Choroid plexus epithelial cell (primary cell): ENCODE measurements around the gene ASB9.

Source experiments
- DNase-seq: peaks from one replicate; pipeline ENCODE4 v3.0.0-alpha.2; 2010; ENCODE audit warnings: low read depth
- H3K4me3 ChIP-seq: 2 replicates; pipeline ENCODE4 v1.5.1; 2011; ENCODE audit warnings: low read depth, mild to moderate bottlenecking, control low read depth, low read length, moderate library complexity
- TF ChIP-seq, protein P1 (sequence below): conservative IDR thresholded peaks from 2 replicates; pipeline ENCODE4 v1.5.1; 2011; ENCODE audit warnings: low read depth, mild to moderate bottlenecking, control low read depth, inconsistent platforms, low read length, moderate library complexity

ASB9 gene

DNA sequence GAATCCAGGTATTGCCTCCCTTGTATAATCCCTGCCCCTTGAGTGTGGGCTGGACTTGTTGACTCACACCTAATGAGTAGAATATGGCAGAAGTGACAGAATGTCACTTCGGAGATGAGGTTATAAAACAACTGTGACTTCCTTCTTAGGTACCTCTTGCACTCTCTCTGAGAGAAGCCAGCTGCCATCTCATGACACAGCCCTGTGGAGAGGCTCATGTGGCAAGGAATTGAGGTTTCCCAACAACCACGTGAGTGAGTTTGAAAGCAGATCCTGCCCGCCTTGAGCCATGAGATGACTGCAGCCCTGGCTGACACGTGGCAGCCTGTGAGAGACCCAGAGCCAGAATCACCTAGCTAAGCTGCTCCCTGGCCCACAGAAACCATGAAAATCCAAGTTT lies 32.0 kb upstream of the ASB9 start:
- H3K4me3 ChIP-seq: no peak overlapping the region
- DNase-seq: peak; percentile 27
- TF ChIP-seq, protein P1, sequence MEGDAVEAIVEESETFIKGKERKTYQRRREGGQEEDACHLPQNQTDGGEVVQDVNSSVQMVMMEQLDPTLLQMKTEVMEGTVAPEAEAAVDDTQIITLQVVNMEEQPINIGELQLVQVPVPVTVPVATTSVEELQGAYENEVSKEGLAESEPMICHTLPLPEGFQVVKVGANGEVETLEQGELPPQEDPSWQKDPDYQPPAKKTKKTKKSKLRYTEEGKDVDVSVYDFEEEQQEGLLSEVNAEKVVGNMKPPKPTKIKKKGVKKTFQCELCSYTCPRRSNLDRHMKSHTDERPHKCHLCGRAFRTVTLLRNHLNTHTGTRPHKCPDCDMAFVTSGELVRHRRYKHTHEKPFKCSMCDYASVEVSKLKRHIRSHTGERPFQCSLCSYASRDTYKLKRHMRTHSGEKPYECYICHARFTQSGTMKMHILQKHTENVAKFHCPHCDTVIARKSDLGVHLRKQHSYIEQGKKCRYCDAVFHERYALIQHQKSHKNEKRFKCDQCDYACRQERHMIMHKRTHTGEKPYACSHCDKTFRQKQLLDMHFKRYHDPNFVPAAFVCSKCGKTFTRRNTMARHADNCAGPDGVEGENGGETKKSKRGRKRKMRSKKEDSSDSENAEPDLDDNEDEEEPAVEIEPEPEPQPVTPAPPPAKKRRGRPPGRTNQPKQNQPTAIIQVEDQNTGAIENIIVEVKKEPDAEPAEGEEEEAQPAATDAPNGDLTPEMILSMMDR: no peak

DNA sequence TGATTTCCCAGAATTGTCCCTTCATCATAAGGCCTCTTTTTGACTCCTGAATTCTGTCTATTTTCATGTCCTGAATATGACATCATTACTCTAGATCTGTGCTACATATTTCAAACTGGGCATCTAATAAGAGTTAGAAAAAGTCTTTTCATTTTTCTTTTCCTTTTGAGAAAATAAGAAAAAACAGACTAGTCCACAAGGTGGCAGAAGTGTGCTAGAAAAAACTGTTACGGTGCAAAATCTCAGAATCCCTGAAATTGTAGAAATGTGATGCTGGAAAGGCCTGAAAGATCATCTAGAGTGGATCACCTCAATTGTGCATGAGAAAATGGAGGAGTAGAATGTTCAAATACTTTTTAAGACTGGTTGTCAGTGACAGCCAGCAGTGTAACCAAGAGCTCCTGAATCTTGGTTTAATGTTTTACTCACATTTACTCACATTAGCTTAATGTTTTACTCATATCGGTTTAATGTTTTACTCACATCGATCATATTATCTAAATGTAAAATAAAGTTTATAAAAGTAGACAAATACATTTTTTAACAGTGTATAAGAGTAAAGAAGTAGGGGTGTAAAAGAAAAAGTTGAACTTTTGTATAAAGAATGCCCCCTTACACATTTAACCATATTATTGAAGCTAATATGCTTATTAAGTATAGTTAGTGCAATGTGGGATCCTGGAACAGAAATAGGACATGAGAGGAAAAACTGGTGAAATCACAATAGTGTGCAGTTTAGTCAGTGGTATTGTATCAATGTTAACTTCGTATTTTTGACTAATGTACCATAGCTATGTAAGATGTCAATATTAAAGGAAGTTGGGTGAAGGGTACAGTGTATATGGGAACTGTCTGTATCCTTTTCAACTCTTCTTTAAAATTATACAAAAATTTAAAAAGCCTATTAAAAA lies 30.3 kb upstream of the ASB9 start:
- TF ChIP-seq, protein P1: peak; percentile 46
- no peak overlapping the region for H3K4me3 ChIP-seq
- peak; percentile 38 for DNase-seq

DNA sequence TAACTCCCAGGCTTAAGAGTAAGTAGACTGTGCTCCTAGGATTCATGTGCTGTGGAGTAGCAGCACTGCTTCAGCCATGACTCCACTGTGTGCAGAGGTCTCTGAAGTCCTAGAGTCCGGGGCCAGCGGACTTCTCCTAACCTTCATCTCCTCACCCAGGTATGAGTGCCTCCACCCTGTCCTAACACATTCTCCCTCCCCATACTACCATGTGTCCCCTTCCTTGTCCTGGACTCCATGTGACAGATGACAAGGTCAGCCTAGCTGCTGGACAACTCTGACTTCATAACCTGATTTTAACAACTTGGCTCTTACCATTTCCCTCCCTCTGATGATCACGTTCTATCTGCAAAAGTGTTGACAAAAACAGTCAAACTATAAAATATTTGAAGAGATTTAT lies 28.9 kb upstream of the ASB9 start:
- TF ChIP-seq, protein P1: no peak
- no peak for DNase-seq

DNA sequence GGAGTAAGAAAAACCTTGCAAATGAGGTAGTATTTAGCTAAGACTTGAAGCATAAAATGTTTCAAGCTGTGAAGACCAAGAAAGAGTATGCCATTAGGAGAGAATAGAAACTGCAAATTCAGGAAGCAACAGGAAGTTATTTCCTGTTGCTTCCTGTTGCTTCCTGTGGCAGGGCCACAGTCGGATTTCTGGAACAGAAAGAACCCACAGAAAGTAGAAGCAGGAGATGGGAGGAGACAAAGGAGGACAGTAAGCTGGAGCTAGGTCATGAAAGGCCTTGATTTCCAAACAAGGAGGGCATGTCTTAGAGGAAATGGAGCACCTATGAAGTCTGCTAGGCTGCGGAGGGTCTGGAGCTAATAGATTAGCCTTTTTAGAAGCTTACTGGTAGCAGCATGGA lies 28.3 kb upstream of the ASB9 start:
- no peak overlapping the region for H3K4me3 ChIP-seq
- DNase-seq: no peak
- TF ChIP-seq, protein P1: no peak

More for the DNA sequence above, 28.9 kb upstream of the ASB9 start:
- H3K4me3 ChIP-seq: no peak overlapping the region

DNA sequence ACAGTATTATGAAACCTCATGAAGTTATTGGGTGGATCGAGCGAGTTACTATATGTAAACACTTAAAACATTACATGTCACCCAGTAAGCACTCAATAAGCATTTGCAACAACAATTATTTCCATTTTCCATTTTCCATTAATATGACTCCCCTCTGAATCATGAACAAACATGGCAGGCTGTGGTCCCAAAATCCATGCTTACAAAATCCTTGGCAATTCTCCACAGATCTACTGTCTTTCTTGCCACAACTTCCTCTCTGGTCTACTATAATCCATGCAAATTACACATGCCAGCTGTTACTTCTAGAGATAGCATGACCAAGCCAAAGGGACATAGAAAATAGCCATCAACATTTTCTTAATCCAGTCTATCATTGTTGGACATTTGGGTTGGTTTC lies 23.6 kb upstream of the ASB9 start:
- H3K4me3 ChIP-seq: no peak overlapping the region
- TF ChIP-seq, protein P1: no peak
- DNase-seq: no peak

DNA sequence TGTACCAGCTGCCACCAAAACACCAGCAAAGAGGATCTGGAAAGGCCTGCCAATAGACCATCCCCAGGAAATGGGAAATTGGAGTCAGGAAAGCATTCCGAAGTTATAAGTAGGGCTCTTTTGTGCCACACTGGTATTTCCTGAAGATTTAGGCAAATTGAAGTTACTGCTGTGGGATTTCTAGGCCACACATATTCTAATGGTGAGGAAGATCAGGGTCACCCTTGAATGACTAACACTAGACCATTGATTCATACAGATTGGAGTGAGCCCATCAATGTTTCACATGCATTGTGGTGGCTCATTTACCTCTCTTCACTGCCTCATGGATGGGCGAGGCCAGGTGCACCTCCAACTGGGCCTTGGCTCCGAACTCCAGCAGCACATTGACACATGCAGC lies 23.0 kb upstream of the ASB9 start:
- DNase-seq: no peak
- TF ChIP-seq, protein P1: no peak
- no peak overlapping the region for H3K4me3 ChIP-seq

DNA sequence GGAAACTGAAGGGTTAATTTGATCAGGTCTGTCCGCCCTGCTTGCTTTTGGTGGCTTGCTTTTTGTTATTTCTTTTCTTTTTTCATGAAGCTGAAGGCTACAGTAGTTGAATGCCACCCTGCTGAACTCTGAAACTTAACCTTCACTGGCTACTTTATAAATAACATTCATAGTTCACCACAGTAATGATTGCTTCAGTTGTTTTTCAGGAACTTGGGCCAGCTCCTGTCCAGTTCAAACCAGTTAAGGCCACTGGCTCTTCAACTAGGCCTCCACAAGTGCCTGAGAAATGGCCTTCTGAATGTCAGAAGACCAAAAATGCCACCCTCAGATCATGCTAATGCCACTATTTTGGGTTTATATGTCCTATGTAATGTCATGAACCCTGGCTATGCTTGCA lies 7.7 kb upstream of the ASB9 start:
- H3K4me3 ChIP-seq: no peak overlapping the region
- DNase-seq: peak; percentile 44
- TF ChIP-seq, protein P1: no peak
